PFSK-1 (cell line): ENCODE results near the gene HOXA6.

ENCODE experiments used
- FOXP2 ChIP-seq: optimal IDR thresholded peaks from 2 replicates; pipeline ENCODE3; 2011; ENCODE audit warnings: borderline replicate concordance, control low read depth, inconsistent platforms; ENCODE audit not compliant: insufficient read depth; ENCODE audit errors: extremely low read length, extremely low read depth
- POLR2AphosphoS5 ChIP-seq: IDR thresholded peaks from 2 replicates; pipeline ENCODE4 v1.6.1; 2012; ENCODE audit warnings: low read depth, mild to moderate bottlenecking, control low read depth, low read length, moderate library complexity
- REST ChIP-seq, 2 experiments: IDR thresholded peaks; 2 replicates each; pipeline versions ENCODE4 v1.6.1 to v1.8.0; 2011 to 2012; ENCODE audit warnings: low read depth in 2 of 2, low read length in 2 of 2, control low read depth in 1 of 2, inconsistent platforms in 1 of 2, mild to moderate bottlenecking in 1 of 2, moderate library complexity in 1 of 2; ENCODE audit not compliant: insufficient read depth in 1 of 2
- SIN3A ChIP-seq: IDR thresholded peaks from 2 replicates; pipeline ENCODE4 v1.6.1; 2012; ENCODE audit warnings: mild to moderate bottlenecking, low read length, moderate library complexity, borderline replicate concordance; ENCODE audit not compliant: insufficient read depth
- TAF1 ChIP-seq: IDR thresholded peaks from 2 replicates; pipeline ENCODE4 v1.6.1; 2012; ENCODE audit warnings: low read length, control low read depth, borderline replicate concordance; ENCODE audit not compliant: insufficient read depth

GRCh38 chr7:27193335-27194001 lies 45.9 kb upstream of the HOXA6 start:
- TF ChIP-seq TAF1 (no peak), REST (IDR thresholded peaks at IDR 0.05; ENCODE audit: insufficient read depth in 1 of 2, low read depth in 2 of 2, low read length in 2 of 2) (no peak), POLR2AphosphoS5 (no peak), SIN3A (no peak), FOXP2 (no peak)
